HG03442 (cell line): Measurements from ENCODE around the gene KLHDC9.
"Not testable (repeated sequence)": the region's sequence is repeated elsewhere in the genome, so short reads cannot be mapped to it uniquely, and the experiment has no call there.

Source experiments
- ATAC-seq: cut with Tn5 transposase; IDR thresholded peaks from one replicate; pipeline ENCODE4 v1.9.1; 2021; ENCODE audit warnings: mild to moderate bottlenecking, moderate library complexity; ENCODE audit not compliant: unreplicated experiment

KLHDC9 gene, protein sequence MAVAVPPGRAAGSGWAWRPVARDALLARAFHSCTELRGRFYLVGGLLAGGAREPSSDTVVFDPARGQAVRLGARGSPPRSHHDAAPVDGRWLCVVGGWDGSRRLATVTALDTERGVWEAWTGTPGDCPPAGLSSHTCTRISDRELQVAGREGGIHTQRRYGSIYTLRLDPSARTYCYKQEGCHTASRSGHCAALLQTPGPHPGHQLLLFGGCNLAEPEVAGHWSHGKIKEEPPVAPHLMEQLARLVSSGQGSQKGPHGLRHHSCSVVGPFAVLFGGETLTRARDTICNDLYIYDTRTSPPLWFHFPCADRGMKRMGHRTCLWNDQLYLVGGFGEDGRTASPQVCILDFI

DNA sequence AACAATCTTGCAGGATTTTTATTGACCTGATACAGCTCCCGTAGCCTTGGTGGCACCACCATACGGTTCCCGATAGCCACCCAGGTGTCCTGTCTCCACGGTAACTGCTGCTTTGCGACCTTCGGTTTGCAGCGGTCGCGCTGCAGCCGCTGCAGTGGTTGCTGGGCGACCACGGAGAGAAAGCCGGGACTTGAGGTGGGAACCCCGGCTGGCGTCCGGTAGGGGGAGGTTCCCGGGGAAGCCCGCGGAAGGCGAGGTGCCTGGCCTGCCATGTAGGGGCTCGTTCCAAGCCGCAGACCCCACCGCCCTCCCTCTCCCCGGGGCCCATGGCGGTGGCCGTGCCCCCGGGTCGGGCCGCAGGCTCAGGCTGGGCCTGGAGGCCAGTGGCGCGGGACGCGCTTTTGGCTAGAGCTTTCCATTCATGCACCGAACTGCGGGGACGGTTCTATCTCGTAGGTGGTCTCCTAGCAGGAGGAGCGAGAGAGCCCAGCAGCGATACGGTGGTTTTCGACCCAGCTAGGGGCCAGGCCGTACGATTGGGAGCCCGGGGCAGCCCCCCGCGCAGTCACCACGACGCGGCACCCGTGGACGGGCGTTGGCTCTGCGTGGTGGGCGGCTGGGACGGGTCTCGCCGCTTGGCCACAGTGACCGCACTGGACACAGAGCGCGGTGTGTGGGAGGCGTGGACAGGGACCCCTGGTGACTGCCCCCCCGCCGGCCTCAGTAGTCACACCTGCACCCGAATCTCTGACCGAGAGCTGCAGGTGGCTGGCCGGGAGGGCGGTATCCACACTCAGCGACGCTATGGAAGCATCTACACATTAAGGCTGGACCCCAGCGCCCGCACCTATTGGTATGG is at the start of gene KLHDC9:
KLHDC9 (plus strand) TSS at position 152 of the 859 bp plus-strand sequence; CDS start at position 327, 175 bp downstream.
- ATAC-seq, result peak; percentile 73

DNA sequence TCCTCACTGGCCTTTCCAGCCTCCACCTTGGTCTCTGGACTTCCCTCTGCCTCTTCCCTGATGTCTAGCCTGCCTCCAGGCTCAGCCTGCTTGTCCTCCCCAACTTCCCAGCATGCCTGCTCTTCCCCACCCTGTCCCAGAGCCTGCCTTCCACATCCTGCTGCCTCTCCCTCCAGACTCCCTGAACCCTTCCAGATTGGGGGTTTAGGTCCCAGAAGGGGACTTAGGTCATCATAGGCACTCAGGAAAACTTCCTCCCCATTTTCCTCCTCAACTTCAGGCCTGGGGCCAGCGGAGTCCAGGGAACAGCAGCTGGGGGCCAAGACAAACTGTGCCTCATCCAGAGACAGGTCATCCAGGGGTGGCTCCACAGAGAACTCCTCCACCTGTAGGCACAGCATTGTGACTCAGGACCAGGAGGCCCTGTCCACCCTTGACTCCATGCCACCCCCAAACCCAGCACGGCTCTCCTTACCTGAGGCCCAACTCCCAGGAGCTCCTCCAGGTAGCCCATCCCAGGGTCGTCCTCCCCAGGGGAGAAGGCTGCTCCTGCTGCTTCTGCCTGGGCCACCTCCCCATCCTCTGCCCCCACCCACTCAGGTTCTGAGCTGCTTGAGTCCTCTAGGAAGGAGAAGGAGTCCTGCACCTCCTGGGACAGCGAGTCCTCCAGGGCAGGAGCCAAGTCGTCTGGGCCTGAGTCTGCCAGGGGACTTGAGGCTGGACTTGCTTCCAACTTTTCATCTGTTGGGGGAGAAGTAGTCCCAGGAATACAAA is 49.0 kb upstream of the KLHDC9 start:
- no peak for ATAC-seq

DNA sequence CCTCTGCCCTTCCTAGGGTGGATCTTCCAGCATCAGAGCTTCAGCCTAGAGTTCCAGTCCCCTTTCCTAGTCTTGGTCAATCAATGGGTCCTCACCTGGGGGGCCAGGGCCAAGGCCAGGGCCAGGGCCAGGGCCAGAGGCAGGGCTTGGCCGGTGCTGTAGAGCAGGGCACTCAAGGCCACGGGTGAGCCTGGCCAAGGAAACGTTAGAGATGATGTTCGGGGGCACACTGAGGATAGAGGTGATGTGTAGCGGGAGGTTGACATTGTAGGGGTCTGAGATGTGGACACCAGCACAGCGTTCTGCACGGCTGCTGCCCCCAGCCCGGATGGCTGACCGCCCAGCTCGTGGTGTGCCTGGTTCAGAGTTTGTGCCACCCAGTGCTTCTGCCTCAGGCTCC is 46.9 kb upstream of the KLHDC9 start:
- no peak for ATAC-seq

DNA sequence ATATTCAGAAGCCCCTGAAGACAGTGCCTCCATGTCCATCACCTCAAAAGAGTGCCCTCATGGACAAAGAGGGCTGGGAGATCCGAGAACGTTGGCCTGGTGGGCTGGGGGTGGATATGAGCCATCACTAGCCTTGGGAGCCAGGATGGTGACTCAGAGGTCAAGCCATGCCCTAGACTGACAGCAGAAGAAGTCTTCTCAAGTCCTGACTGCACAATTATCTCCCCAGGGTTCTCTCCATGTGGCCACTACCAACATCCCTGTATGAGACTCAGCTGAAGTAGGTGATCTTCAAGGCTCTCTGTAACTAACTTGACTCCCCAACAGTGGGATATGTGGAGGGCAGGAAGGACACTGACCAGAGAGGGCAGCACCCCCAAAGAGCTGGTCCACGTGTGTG is 45.3 kb upstream of the KLHDC9 start:
- ATAC-seq, result no peak

DNA sequence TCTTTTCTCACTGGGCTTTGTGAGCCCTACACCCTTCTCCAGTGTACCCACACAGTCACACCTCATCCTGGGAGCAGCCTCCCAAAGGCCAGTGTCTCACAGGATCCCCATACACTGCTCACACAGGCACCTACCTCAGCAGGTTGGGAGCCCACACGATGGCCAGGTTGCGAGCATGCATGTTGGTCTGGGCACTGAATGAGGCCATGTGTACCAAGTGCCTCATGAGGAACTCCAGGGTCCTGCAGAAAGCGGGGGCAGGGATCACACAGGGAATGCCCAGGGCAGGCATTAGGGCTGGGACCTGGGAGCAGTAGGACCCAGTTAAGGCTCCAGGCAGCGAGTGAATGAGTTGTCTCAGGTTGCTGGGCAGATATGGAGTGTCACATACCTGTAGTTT is 43.9 kb upstream of the KLHDC9 start:
- no peak for ATAC-seq

DNA sequence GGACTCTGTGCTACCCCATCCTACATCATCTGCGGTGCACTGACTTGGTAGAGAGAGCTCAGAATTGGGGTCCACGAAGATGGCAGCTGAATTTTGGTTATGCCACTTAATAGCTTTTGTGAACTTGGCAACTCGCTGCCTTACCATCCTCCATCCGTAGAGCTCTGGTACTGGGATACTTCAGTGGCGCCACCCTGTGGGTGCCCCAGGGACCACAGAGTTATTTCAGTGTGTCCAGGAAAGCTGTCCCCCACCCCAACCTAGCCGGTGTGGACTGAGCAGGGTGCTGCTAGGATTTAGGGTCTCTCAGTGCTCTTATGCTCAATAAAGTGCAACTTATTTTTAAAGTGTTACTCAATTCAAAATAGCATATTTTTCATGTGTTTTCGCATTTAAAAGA is 43.4 kb upstream of the KLHDC9 start:
- no peak for ATAC-seq

DNA sequence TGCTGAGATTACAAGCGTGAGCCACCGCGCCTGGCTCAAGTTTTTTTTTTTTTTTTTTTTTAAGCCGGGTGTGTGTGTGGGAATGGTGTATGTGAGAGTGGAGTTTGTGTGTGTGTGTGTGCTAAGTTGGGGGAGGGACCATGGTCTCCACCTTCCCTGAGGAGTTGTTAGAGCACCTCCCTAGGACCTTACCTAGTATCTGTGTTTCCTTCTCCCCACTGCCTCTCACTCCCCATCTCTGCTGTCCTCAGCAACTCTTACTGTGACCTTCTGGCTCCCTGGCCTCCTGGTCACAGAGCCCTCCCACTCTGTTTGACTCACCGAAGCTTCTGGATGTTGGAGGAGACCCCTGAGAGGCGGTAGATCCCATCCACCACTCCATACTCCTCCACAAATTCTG is 38.9 kb upstream of the KLHDC9 start:
- ATAC-seq, result no peak

DNA sequence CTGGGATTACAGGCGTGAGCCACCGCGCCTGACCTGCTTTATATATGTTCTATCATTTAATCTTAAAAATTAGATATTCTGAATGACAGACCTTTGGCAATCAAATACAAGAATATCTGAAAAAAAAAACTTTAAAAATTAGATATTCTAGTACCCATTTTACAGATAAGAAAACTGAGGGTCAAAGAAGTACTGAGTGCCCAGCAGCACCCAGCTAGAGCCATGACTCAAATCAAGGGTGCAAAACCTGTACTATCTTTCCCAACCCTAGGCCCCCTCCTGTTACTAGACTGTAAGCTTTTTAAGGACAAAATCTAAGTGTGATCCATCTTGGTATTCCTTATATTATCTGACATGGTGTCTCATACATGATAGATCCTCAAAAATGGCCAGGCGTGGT is 36.7 kb upstream of the KLHDC9 start:
- ATAC-seq, result no peak

DNA sequence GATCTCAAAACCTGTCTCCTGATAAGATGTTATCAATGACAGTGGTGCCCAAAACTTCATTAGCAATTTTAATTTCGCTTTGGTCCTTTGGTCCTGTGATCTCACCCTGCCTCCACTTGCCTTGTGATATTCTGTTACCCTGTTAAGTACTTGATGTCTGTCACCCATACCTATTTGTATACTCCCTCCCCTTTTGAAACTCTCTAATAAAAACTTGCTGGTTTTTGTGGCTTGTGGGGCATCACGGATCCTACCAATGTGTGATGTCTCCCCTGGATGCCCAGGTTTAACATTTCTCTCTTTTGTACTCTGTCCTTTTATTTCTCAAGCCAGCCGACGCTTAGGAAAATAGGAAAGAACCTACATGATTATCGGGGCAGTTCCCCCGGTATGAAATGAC is 34.2 kb upstream of the KLHDC9 start:
- not testable (repeated sequence) for ATAC-seq

DNA sequence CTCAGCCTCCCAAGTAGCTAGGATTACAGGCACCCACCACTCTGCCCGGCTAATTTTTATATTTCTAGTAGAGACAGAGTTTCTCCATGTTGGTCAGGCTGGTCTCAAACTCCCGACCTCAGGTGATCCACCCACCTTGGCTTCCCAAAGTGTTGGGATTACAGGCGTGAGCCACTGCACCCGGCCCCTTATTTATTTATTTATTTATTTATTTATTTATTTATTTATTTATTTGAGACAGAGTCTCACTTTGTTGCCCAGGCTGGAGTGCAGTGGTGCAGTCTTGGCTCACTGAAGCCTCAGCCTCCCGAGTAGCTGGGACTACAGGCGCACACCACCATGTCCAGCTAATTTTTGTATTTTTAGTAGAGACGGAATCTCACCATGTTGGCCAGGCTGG is 32.5 kb upstream of the KLHDC9 start:
- ATAC-seq, result not testable (repeated sequence)

DNA sequence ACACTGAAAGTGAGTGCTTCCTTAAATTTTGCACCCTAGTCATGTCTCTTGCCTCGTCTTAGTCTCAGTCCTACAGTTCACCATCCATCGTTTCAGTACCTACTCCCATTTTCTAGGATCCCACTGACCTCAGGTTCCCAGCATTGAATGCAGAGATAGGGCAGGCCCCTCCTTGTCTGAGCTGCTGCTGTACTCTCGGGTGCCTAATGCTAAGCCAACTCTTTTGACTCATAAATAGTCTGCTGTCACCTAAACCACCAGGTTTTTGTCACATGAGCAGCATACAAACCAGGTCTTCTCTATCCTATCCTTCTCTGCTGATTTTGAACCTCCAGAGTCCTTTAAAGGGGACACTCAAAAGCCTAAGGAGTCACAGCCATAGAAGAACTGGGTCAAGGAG is 31.5 kb upstream of the KLHDC9 start:
- ATAC-seq, result no peak

DNA sequence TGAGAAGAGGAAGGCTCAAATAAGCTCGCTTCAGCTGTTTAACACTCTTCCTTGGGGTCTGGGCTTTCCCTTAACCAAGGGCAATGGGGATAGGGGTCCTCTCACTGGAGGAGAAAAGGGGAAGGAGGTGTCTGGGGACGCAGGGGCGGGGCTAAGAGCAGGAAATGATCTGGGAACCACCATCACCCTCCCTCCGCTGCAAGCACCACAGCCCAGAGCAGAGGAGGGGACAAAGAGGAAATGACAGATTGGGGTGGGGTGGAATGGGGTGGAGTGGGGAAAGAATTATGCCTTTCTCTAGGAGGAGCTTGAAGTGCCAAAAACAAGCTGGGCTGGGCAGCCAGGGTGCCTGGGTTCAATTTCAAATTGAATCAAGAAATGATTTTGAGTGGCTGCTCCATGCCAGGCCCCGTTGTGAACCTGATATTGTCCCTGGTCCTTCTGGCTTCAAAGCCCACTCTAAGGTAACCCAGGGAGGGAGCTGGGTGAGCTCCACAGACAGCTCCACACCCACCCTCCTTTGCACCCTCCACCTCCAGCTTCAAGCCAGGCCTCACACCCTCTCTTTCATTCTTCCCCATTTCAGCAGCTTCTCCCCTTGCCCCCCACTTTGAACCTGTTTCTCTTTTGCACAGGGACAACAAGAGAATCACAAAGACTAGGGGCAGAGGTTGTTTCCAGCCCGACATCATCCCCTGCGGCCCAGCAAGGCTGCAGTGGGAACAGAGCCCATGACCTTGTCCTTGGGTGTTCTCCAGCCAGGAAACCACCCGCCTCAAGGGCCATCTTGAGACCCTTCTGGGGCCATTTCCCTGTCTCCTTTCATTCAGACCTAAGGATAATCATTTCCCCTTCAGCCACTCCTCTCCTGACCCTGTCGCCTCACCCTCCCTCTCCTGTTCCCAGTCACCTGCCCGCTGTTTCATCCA is 29.6 kb upstream of the KLHDC9 start:
- ATAC-seq, result peak; percentile 41

DNA sequence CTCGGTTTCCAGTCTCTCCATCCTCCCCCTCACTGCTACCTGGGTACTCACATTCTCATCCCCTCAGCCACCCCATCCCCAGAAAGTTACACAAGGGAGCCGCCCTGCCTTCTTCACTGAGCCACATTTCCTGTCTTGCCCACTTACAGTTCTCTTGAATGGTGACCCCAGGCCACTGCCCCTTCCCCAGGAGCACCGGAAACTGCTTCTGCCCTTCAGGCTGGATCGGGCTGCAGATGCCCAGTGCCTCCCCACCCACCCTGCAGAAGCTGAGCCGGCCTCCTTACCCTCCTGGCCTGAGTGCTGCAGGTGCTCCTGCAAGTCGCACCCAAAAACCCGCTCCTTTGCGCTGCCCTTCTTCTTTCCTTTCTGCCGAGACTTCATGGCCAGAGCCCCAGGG is 28.9 kb upstream of the KLHDC9 start:
- peak; percentile 0 for ATAC-seq

DNA sequence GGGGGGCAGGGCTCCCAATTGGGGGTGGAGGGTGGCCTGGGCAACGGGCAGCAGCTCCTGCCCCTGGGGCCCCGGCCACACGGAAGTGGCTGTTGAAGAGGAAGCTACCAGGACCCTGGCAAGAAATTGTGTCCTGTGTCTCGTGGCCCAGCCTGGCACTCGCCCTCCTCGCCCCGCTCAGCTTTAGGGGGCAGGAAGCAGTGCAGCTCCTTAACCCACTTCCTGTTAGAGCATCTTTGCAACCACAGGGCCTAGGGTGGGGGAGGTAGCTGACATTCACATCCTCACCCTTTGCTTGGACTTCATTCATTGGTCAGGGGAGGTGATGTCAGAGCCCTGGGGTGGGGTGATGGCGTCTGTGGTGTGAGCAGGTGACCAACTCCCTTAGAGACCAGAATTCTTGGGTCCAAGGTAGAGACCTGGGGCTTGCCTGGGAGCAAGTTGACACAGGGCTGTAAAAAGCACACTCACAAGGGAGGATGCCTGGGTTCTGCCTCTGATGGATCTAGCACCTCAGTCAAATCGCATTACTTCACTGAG is 28.4 kb upstream of the KLHDC9 start, which contains the start of gene ARHGAP30:
ARHGAP30 (minus strand) TSS at position 161 of the 540 bp plus-strand sequence. CDS start 267 bp downstream, outside the sequence.
- ATAC-seq, result peak; percentile 85

DNA sequence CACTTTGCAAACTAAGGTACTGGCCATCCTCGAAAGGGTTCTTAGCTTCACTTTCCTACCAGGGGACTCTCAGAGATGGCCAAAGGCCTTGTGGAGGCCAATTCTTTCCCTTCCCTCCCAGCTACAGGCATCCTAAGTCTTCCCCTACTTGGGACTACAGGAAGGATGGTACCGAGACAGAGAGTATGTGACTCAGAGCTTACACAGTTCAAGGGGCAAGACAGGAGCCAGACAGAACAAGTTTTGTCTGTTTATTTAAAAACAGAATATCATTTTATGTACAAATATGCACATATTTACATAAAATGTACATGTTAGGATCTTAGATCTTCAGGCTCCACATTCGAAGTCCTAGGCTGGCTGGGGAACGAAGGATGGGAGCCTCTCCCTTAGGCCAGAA is 27.4 kb upstream of the KLHDC9 start:
- ATAC-seq, result no peak

DNA sequence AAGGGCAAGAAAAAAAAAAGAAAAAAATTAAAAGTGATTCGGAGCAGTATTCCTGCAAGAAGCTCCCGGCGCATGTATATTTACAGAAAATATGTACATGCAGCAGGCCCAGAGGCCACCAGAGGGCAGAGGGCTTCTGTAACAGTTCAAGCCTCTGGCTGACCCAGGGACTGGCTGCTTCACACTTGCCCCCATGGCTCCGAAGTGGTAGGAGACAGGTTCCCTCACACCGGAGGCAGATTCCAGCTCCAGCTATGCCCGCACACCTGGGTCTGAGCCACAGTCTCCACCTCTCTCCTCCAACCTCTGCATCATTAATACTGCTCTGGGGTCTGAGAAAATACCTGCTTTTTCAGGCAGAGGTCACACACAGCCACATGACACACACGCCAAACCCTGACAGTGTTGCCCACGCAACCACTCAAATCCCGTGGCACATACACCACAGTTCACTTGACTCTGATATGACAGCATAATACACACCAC is 26.2 kb upstream of the KLHDC9 start:
- ATAC-seq, result no peak

DNA sequence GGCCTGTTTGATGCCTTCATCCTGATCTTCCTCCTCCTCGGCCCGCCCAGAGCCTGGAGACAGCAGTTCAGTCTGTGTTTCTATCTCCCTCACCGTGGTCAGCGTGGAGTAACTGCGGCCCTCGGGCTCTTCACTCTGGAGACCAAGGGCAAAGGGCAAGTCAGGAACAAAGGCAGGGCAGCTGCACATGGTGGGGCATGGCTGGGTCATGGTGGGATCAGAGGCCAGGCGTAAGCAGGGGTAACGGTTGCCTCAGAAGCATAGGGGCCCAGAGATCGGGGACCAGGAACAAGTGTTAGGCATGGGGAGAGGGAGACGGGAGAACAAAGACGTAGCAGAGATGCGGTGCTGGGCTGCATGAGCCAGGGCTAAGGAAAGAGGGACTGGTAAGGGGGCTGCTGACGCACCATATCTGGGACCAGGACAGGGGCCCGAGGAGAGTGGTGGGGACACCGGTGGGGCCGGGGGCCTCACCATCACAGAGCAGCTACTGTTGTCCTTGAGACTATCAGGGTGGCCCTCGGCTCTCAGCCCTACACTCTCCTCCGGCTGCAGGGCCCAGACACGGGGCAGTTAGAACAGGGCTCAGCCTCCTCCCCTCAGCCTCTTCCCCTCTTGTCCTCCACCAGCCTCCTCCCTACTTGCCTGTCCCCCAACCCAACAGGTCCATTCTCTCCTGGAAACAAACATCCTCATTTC is 25.3 kb upstream of the KLHDC9 start:
- no peak for ATAC-seq

DNA sequence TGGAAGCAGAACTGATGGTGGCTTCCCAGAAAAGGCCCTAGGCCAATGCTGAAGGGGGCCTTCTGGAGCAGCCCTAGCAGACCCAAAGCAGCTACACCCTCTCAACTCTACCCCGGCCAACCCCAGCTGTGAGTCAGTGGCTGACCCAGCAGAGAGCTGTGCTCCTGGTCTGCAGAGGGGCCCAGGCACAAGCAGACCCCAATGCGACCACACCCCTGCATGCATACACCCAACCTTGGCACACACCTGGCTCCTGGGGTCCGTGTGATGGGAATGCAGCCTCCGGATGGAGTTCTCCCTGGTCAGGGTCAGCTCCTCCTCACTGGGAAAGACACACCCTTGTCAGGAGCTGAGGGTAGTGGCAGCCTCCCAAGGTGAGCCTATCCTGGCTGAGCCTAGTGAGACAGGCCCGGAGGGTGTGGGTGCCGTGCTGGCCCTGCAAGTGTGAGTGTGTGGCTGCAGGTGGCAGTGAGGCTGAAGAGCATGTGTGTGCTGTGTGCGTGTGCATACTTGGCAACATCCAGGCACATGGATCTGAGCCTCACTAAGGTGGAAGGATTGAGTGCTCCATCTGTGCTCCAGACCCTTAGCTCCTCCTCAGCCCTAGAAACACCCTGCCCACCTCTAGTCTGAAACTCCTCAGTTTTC is 24.6 kb upstream of the KLHDC9 start:
- no peak for ATAC-seq
